Neural cell (in vitro differentiated cells): ENCODE results near the gene GMDS. TPM values are rescaled to one million over a fixed set of nuclear protein-coding genes. Genes with fewer than 3 reads are reported as not detected.

ENCODE experiments used
- H2AFZ ChIP-seq: fragments of 200-600, 300-800 bp; sonication (generic), shearing (Covaris generic); 2 replicates; pipeline ENCODE4 v1.6.0; 2014; ENCODE audit warnings: low read depth, mild to moderate bottlenecking, antibody characterized with exemption, low read length, moderate library complexity
- H3F3A ChIP-seq: fragments of 200-600 bp; shearing (Covaris generic); 2 replicates; pipeline ENCODE4 v1.6.1; 2016; ENCODE audit warnings: mild to moderate bottlenecking, moderate library complexity, mixed read lengths, antibody characterized with exemption, low read length; ENCODE audit not compliant: insufficient read depth, poor library complexity, severe bottlenecking
- H3K27ac ChIP-seq: fragments of 200-600, 300-800 bp; sonication (generic), shearing (Covaris generic); 2 replicates; pipeline ENCODE4 v1.5.1; 2014; ENCODE audit warnings: mild to moderate bottlenecking, low read length, moderate library complexity
- H3K27me3 ChIP-seq: fragments of 300-800, 200-600 bp; sonication (generic), shearing (Covaris generic); 2 replicates; pipeline ENCODE4 v1.6.0; 2014; ENCODE audit warnings: mild to moderate bottlenecking, low read depth, low read length, moderate library complexity; ENCODE audit not compliant: insufficient read depth
- H3K36me3 ChIP-seq: fragments of 300-800, 200-600 bp; sonication (generic), shearing (Covaris generic); 2 replicates; pipeline ENCODE4 v1.5.1; 2014; ENCODE audit warnings: mild to moderate bottlenecking, antibody characterized with exemption, low read length, moderate library complexity; ENCODE audit not compliant: insufficient read depth
- H3K4me2 ChIP-seq: fragments of 300-800, 200-600 bp; sonication (generic), shearing (Covaris generic); 2 replicates; pipeline ENCODE4 v1.6.0; 2014; ENCODE audit warnings: mild to moderate bottlenecking, low read length
- H3K4me3 ChIP-seq: fragments of 300-800, 200-600 bp; sonication (generic), shearing (Covaris generic); 2 replicates; pipeline ENCODE4 v1.5.1; 2014; ENCODE audit warnings: mild to moderate bottlenecking, low read length, moderate library complexity
- H3K79me2 ChIP-seq: fragments of 200-600 bp; shearing (Covaris generic); replicated peaks from 2 replicates; pipeline ENCODE4 v1.6.0; 2014; ENCODE audit warnings: mild to moderate bottlenecking, low read length, moderate library complexity; ENCODE audit not compliant: insufficient read depth
- H3K9ac ChIP-seq: fragments of 300-800, 200-600 bp; sonication (generic), shearing (Covaris generic); 2 replicates; pipeline ENCODE4 v1.6.1; 2016; ENCODE audit warnings: mild to moderate bottlenecking, low read length, mixed read lengths
- H3K9me2 ChIP-seq: fragments of 200-600 bp; shearing (Covaris generic); 2 replicates; pipeline ENCODE4 v1.6.1; 2016; ENCODE audit warnings: mild to moderate bottlenecking, low read length, mixed read lengths; ENCODE audit not compliant: insufficient read depth
- H3K9me3 ChIP-seq: fragments of 200-600, 300-800 bp; sonication (generic), shearing (Covaris generic); 2 replicates; pipeline ENCODE4 v1.6.1; 2016; ENCODE audit warnings: mild to moderate bottlenecking, mixed run types, low read length, moderate library complexity, mixed read lengths
- H4K20me1 ChIP-seq: fragments of 200-600 bp; shearing (Covaris generic); 2 replicates; pipeline ENCODE4 v1.6.1; 2016; ENCODE audit warnings: mild to moderate bottlenecking, mixed run types; ENCODE audit not compliant: insufficient read depth
- CTCF ChIP-seq: fragments of 450-650 bp; IDR thresholded peaks from 2 replicates; pipeline ENCODE4 v1.5.1; 2014; ENCODE audit warnings: antibody characterized with exemption, mild to moderate bottlenecking, moderate library complexity; ENCODE audit not compliant: poor library complexity, severe bottlenecking
- EP300 ChIP-seq: fragments of 450-650 bp; conservative IDR thresholded peaks from 2 replicates; pipeline ENCODE4 v1.6.1; 2014; ENCODE audit warnings: antibody characterized with exemption, mild to moderate bottlenecking, moderate library complexity; ENCODE audit not compliant: poor library complexity, severe bottlenecking
- EZH2 ChIP-seq: fragments of 200-600, 300-800 bp; shearing (Covaris generic), sonication (generic); IDR thresholded peaks from 2 replicates; pipeline ENCODE4 v1.6.1; 2014; ENCODE audit warnings: antibody characterized with exemption, low read length, borderline replicate concordance, mild to moderate bottlenecking; ENCODE audit not compliant: insufficient read depth, poor library complexity, severe bottlenecking
- MXI1 ChIP-seq: fragments of 450-650 bp; conservative IDR thresholded peaks from 2 replicates; pipeline ENCODE4 v1.6.1; 2014; ENCODE audit warnings: antibody characterized with exemption, mild to moderate bottlenecking; ENCODE audit not compliant: poor library complexity, severe bottlenecking
- POLR2AphosphoS5 ChIP-seq: IDR thresholded peaks from 2 replicates; pipeline ENCODE4 v1.6.1; 2012
- RAD21 ChIP-seq: fragments of 450-650 bp; conservative IDR thresholded peaks from 2 replicates; pipeline ENCODE4 v1.6.1; 2014; ENCODE audit warnings: antibody characterized with exemption, mild to moderate bottlenecking, moderate library complexity
- REST ChIP-seq: IDR thresholded peaks from 2 replicates; pipeline ENCODE4 v1.6.1; 2012; ENCODE audit warnings: borderline replicate concordance
- SMC3 ChIP-seq: fragments of 450-650 bp; conservative IDR thresholded peaks from 2 replicates; pipeline ENCODE4 v1.6.1; 2014; ENCODE audit warnings: antibody characterized with exemption, mild to moderate bottlenecking, moderate library complexity; ENCODE audit not compliant: poor library complexity
- TAF1 ChIP-seq: IDR thresholded peaks from 2 replicates; pipeline ENCODE4 v1.6.1; 2012; ENCODE audit warnings: low read depth
- polyA plus RNA-seq: library from polyadenylated mRNA; depleted of rRNA; stranded (reverse); fragments of >200 nt; gene quantifications from 2 replicates; pipeline ENCODE4 v1.2.3, GENCODE V29; 2014

The GMDS gene
- polyA plus RNA-seq, 1 donor from 2014 or later = 11.4 TPM

GRCh38 chr6:2193931-2194330 is 51.5 kb downstream of the GMDS start:
- no peak overlapping the region for H3K4me2 ChIP-seq
- no peak overlapping the region for H3K4me3 ChIP-seq
- no peak for TF ChIP-seq RAD21
- TF ChIP-seq REST = no peak
- no peak for TF ChIP-seq POLR2AphosphoS5
- no peak for TF ChIP-seq SMC3
- TF ChIP-seq MXI1 = no peak
- no peak for TF ChIP-seq CTCF
- no peak for TF ChIP-seq EP300
- TF ChIP-seq TAF1 = no peak
- no peak for TF ChIP-seq EZH2
- H3K36me3 ChIP-seq = no peaks in the 10 kb centered on the region
- H3K9ac ChIP-seq = no peak overlapping the region
- no peaks in the 10 kb centered on the region for H3K9me3 ChIP-seq
- H3K27me3 ChIP-seq = no peaks in the 10 kb centered on the region
- no peaks in the 10 kb centered on the region for H4K20me1 ChIP-seq
- no peak overlapping the region for H3K27ac ChIP-seq
- no peak overlapping the region for H2AFZ ChIP-seq
- no peaks in the 10 kb centered on the region for H3F3A ChIP-seq
- H3K9me2 ChIP-seq = no peaks in the 10 kb centered on the region
- H3K79me2 ChIP-seq = no peaks in the 10 kb centered on the region

- no peak overlapping the region for H3K4me2 ChIP-seq
- no peaks in the 10 kb centered on the region for H3K9me3 ChIP-seq
- no peak overlapping the region for H3K4me3 ChIP-seq
- TF ChIP-seq EP300 (no peak), EZH2 (no peak)
- H3K79me2 ChIP-seq = no peaks in the 10 kb centered on the region
- no peak overlapping the region for H3K9ac ChIP-seq
- no peaks in the 10 kb centered on the region for H3K9me2 ChIP-seq
- H4K20me1 ChIP-seq = no peaks in the 10 kb centered on the region
- H3K27ac ChIP-seq = no peak overlapping the region
- no peaks in the 10 kb centered on the region for H3K36me3 ChIP-seq
- no peaks in the 10 kb centered on the region for H3K27me3 ChIP-seq
- no peak overlapping the region for H2AFZ ChIP-seq
- H3F3A ChIP-seq = no peaks in the 10 kb centered on the region
Measured at GRCh38 chr6:2192976-2193375, 52.4 kb downstream of the GMDS start.

- Histone ChIP-seq H3K4me3 (no peak overlapping the region), H3K79me2 (no peaks in the 10 kb centered on the region), H3K9me3 (no peaks in the 10 kb centered on the region), H3K4me2 (no peak overlapping the region), H3K9ac (no peak overlapping the region), H2AFZ (no peak overlapping the region), H3K36me3 (no peaks in the 10 kb centered on the region), H3K27ac (no peak overlapping the region), H3F3A (no peaks in the 10 kb centered on the region), H3K27me3 (no peaks in the 10 kb centered on the region), H4K20me1 (no peaks in the 10 kb centered on the region), H3K9me2 (no peaks in the 10 kb centered on the region)
- no peak for TF ChIP-seq TAF1
- no peak for TF ChIP-seq EP300
- TF ChIP-seq MXI1 = no peak
- no peak for TF ChIP-seq EZH2
- no peak for TF ChIP-seq POLR2AphosphoS5
- TF ChIP-seq REST = no peak
- TF ChIP-seq SMC3 = no peak
- no peak for TF ChIP-seq CTCF
- TF ChIP-seq RAD21 = no peak
Measured at GRCh38 chr6:2191390-2191740, 54.0 kb downstream of the GMDS start.
